Measurements from ENCODE around the gene ALDH3A2. TPM values are rescaled to one million over a fixed set of nuclear protein-coding genes. Genes with fewer than 3 reads are reported as not detected.

ALDH3A2 gene
- total RNA-seq, 1 experiment from 2014 or later: 97.3 TPM

DNA sequence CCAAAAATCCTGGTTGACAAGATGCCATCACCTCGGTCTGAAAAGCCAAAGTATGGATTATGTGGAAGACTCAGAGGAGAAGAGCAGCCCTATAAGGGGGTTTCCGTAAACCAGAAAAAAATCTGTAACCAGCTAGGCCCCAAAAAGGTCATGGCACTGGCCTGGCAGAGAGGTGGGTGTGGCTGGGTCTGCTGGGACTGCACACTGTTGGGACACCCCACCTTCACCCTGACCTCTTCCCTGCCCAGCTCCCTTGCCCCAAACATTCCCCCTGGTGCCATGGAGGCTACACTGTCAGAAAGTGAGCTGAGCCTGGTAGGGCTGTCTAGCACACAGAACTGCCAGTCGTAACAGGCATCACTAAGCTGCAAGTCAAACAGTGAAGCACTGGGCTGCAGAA, 61.3 kb downstream of the ALDH3A2 start:
- Histone ChIP-seq H3K4me3 (ENCODE audit: low read depth, low read length, poor library complexity, severe bottlenecking) (no peak overlapping the region), H3K4me1 (ENCODE audit: insufficient read depth, low read length, poor library complexity, severe bottlenecking) (peaks cover 16% of the 10 kb centered on the region), H3K27ac (ENCODE audit: low read depth, low read length, poor library complexity, severe bottlenecking) (no peak overlapping the region), H3K9me3 (ENCODE audit: low read depth, low read length, poor library complexity, severe bottlenecking) (no peaks in the 10 kb centered on the region), H3K36me3 (ENCODE audit: insufficient read depth, low read length, poor library complexity, severe bottlenecking) (no peaks in the 10 kb centered on the region), H3K27me3 (replicated peaks; ENCODE audit: insufficient read depth, low read depth, low read length, poor library complexity) (no peaks in the 10 kb centered on the region)
- POLR2A ChIA-PET (ENCODE audit: low non-redundant PET): no interaction called here
- TF ChIP-seq, protein P1, sequence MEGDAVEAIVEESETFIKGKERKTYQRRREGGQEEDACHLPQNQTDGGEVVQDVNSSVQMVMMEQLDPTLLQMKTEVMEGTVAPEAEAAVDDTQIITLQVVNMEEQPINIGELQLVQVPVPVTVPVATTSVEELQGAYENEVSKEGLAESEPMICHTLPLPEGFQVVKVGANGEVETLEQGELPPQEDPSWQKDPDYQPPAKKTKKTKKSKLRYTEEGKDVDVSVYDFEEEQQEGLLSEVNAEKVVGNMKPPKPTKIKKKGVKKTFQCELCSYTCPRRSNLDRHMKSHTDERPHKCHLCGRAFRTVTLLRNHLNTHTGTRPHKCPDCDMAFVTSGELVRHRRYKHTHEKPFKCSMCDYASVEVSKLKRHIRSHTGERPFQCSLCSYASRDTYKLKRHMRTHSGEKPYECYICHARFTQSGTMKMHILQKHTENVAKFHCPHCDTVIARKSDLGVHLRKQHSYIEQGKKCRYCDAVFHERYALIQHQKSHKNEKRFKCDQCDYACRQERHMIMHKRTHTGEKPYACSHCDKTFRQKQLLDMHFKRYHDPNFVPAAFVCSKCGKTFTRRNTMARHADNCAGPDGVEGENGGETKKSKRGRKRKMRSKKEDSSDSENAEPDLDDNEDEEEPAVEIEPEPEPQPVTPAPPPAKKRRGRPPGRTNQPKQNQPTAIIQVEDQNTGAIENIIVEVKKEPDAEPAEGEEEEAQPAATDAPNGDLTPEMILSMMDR (conservative IDR thresholded peaks at IDR 0.05; ENCODE audit: low read depth, low read length): no peak
- no peak for TF ChIP-seq EZH2 (IDR thresholded peaks at IDR 0.05; ENCODE audit: borderline replicate concordance, low read depth, low read length, poor library complexity, severe bottlenecking)
- CTCF ChIA-PET: no interaction called here
- no TSS peak for BruUV-seq (replicated peaks)
- intact Hi-C loops (cut with micrococcal nuclease; ENCODE audit: unreplicated experiment): no loop called here
- DNase-seq (ENCODE audit: low spot score): no peak

DNA sequence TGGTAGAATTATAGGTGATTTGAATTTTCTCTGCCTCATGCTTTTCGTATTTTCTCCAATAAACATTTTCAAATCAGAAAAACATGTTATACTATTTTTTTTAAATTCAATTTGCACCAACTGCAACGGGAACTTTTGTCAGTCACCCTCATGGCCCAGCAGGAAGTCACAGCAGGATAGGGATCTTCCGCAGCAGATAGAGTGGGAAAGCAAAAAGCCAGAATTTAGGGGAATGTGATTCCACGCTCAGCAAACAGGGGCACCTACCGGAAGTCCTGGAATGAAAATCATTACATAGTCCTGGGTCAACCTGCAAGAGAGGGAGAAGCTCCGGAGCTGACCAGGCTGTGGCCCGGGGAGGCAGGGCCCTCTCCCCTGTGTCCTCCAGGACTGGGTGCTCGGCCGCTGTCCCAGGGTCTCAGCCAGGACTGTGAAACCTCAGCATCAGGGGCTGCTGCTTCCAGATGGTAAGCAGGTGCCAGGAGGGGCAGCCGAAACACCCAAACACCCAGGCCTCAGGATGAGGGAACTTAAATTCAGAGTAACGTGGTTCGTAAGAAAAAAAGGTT, 64.0 kb downstream of the ALDH3A2 start:
- H3K27ac ChIP-seq (ENCODE audit: low read depth, low read length, poor library complexity, severe bottlenecking): no peak overlapping the region
- intact Hi-C loops (cut with micrococcal nuclease; ENCODE audit: unreplicated experiment): no loop called here
- H3K36me3 ChIP-seq (ENCODE audit: insufficient read depth, low read length, poor library complexity, severe bottlenecking): no peaks in the 10 kb centered on the region
- no peaks in the 10 kb centered on the region for H3K27me3 ChIP-seq (replicated peaks; ENCODE audit: insufficient read depth, low read depth, low read length, poor library complexity)
- TF ChIP-seq, protein P1 (conservative IDR thresholded peaks at IDR 0.05; ENCODE audit: low read depth, low read length): no peak
- no peak for TF ChIP-seq EZH2 (IDR thresholded peaks at IDR 0.05; ENCODE audit: borderline replicate concordance, low read depth, low read length, poor library complexity, severe bottlenecking)
- H3K4me3 ChIP-seq (ENCODE audit: low read depth, low read length, poor library complexity, severe bottlenecking): no peak overlapping the region
- no TSS peak for BruUV-seq (replicated peaks)
- no peak for DNase-seq (ENCODE audit: low spot score)
- ChIA-PET CTCF (no interaction called here), POLR2A (ENCODE audit: low non-redundant PET) (no interaction called here)
- peaks cover 1% of the 10 kb centered on the region for H3K4me1 ChIP-seq (ENCODE audit: insufficient read depth, low read length, poor library complexity, severe bottlenecking)
- H3K9me3 ChIP-seq (ENCODE audit: low read depth, low read length, poor library complexity, severe bottlenecking): no peaks in the 10 kb centered on the region

DNA sequence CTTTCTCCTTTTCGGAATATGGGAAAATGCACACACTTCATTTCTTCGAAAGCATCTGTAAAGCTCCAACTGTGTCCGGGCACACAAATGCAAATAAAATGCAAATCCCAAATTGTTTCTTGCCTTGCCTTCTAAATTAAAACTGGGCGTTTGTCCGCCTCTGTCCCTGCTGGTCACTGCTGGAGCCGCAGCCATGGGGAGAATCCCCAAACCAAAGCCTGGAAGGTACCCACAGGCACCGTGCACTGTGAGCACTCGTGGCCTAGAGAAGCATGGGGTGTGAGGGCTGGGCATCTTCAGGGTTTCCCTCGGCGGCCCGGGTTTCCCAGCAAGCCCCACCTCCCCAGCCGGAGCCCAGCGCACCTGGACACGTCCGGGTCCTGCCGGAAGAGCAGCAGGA, 64.9 kb downstream of the ALDH3A2 start:
- H3K27ac ChIP-seq (ENCODE audit: low read depth, low read length, poor library complexity, severe bottlenecking): no peak overlapping the region
- no peaks in the 10 kb centered on the region for H3K27me3 ChIP-seq (replicated peaks; ENCODE audit: insufficient read depth, low read depth, low read length, poor library complexity)
- intact Hi-C loops (cut with micrococcal nuclease; ENCODE audit: unreplicated experiment): no loop called here
- no peaks in the 10 kb centered on the region for H3K9me3 ChIP-seq (ENCODE audit: low read depth, low read length, poor library complexity, severe bottlenecking)
- CTCF ChIA-PET: no interaction called here
- POLR2A ChIA-PET (ENCODE audit: low non-redundant PET): no interaction called here
- no peaks in the 10 kb centered on the region for H3K4me1 ChIP-seq (ENCODE audit: insufficient read depth, low read length, poor library complexity, severe bottlenecking)
- BruUV-seq (replicated peaks): no TSS peak
- no peaks in the 10 kb centered on the region for H3K36me3 ChIP-seq (ENCODE audit: insufficient read depth, low read length, poor library complexity, severe bottlenecking)
- no peak for DNase-seq (ENCODE audit: low spot score)
- H3K4me3 ChIP-seq (ENCODE audit: low read depth, low read length, poor library complexity, severe bottlenecking): no peak overlapping the region
- TF ChIP-seq, protein P1 (conservative IDR thresholded peaks at IDR 0.05; ENCODE audit: low read depth, low read length): no peak
- no peak for TF ChIP-seq EZH2 (IDR thresholded peaks at IDR 0.05; ENCODE audit: borderline replicate concordance, low read depth, low read length, poor library complexity, severe bottlenecking)
